Kidney epithelial cell (primary cell): ENCODE measurements around the gene NID2. TPM values are rescaled to one million over a fixed set of nuclear protein-coding genes. Genes with fewer than 3 reads are reported as not detected.

ENCODE experiments used
- DNase-seq: peaks from one replicate; pipeline ENCODE4 v3.0.0-alpha.2; 2010; ENCODE audit warnings: low read depth
- H3K27me3 ChIP-seq: 2 replicates; pipeline ENCODE4 v1.6.0; 2011; ENCODE audit warnings: low read length; ENCODE audit not compliant: control insufficient read depth, insufficient read depth
- H3K36me3 ChIP-seq: 2 replicates; pipeline ENCODE4 v1.5.1; 2011; ENCODE audit warnings: low read length; ENCODE audit not compliant: control insufficient read depth, insufficient read depth
- H3K4me3 ChIP-seq: 2 replicates; pipeline ENCODE4 v1.5.1; 2011; ENCODE audit warnings: low read depth, mild to moderate bottlenecking, control low read depth, low read length
- CTCF ChIP-seq: IDR thresholded peaks from 2 replicates; pipeline ENCODE4 v1.5.1; 2011; ENCODE audit warnings: mild to moderate bottlenecking, moderate library complexity, low read length, control low read depth, inconsistent platforms; ENCODE audit not compliant: insufficient read depth, poor library complexity, severe bottlenecking
- total RNA-seq: library from RNA; depleted of rRNA; stranded (reverse); fragments of >200 nt; gene quantifications from 2 replicates; pipeline ENCODE4 v1.2.3, GENCODE V29; 2015

The NID2 gene
- total RNA-seq, 1 donor from 2014 or later: 5.4 TPM

DNA sequence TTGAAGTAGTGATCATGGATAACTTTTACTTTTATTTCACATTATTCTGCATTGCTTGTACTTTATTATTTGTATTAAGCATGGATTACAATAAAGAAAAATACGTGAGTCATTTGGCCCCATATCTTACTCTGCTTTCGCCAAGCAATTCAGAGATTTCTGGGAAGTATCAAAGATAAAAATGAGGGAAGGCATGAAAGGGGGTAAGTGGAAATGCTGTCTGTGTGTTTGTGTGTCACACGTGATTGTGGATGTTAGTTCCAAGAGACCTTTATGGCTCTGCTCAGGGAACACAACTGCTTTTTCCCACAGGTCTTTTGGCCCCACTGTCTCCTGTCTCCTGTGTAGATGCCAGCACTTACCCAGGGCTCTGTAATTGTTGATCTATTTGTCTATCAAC, 10.5 kb downstream of the NID2 start:
- TF ChIP-seq CTCF: no peak
- peaks cover 11% of the 10 kb centered on the region for H3K27me3 ChIP-seq
- H3K4me3 ChIP-seq: no peak overlapping the region
- H3K36me3 ChIP-seq: no peaks in the 10 kb centered on the region
- no peak for DNase-seq

DNA sequence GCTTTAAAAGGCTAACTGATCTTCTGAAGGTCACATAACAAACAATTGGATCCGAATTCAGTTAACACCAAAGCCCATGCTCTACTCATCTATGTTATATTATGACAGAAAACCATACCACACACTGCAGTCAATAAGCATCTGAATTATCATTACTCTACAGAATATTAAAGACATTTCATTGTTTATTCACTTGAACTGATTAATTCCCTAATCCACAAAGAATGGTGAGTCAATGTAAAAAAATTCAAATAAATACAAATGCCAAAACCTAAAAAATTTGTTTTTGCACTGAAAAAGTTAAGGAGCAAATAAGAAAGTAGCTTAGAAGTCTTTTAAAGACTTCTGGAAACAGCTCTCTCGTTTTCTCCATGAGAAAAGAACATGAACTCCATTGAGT, 13.7 kb downstream of the NID2 start:
- DNase-seq: no peak

DNA sequence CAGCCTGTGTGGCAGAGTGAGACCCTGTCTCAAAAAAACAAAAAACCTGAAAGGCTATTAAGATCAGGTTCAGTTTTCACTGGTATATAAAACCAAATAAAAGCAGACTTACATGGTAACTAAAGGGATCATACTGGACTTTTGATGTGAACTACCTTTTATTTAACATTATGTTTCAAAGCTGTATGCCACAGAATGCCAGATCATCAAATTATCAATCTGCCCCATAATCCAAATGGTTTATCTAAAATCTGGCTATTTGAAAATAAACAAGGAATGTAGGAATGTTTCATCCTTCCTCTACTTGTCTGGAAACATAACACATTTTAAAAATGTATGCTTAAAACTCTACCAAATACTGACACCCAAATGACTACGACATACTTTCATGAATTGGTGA, 14.2 kb downstream of the NID2 start:
- no peak for TF ChIP-seq CTCF
- Histone ChIP-seq H3K36me3 (no peaks in the 10 kb centered on the region), H3K27me3 (no peaks in the 10 kb centered on the region), H3K4me3 (no peak overlapping the region)
- DNase-seq: no peak

More for the DNA sequence above, 13.7 kb downstream of the NID2 start:
- Histone ChIP-seq H3K36me3 (no peaks in the 10 kb centered on the region), H3K4me3 (no peak overlapping the region), H3K27me3 (no peaks in the 10 kb centered on the region)
- TF ChIP-seq CTCF: no peak

DNA sequence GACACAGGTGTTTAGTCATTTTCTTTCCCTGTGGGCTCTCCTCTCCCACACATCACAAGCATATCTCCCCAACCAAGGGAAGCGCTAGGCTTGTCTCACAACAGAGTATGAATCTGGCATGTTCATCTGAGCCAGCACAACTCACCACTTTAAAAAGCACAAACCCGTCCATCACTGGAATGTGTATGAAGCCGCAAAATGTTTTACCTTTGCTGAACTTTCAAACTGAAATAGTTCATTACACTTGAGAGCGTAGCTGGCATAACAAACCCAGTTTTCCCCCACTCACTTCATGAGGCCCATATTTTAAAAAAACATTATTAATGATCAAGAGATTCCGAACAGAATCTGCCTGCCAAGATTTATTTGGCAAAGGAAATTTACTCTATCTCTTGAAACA, 15.8 kb downstream of the NID2 start:
- H3K36me3 ChIP-seq: no peaks in the 10 kb centered on the region
- no peaks in the 10 kb centered on the region for H3K27me3 ChIP-seq
- no peak for TF ChIP-seq CTCF
- no peak overlapping the region for H3K4me3 ChIP-seq
- DNase-seq: peak; percentile 38

DNA sequence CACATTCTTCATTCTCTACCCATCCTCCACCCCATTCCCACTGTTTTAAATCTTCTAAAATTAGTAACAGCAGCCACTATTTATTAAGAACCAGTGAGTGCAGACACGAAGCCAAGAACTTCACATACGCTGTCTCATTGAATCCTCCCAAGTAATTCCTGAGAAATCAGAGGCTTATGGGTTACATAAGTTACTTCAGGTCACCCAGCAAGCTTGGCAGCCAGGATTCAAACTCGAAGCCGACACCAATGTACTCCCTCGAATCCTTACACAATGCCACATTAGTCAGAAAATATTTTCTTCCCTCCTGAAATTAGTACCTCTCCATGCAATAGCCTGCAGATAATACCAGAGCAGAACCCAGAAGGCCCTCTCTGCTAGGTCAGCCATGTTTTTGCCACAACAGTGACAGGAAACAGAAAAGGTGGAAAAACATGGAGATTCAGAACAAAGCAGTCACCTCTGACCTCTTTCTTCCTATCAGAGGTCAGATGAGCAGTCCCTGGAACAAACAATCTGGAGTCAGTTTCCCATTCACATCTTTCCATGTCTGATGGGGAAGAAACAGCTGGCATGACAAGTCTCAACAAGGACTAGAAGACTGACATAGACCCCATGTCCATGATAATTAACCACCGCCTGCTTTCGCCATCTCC, 16.4 kb downstream of the NID2 start:
- Histone ChIP-seq H3K36me3 (no peaks in the 10 kb centered on the region), H3K27me3 (no peaks in the 10 kb centered on the region), H3K4me3 (no peak overlapping the region)
- no peak for DNase-seq
- TF ChIP-seq CTCF: no peak

DNA sequence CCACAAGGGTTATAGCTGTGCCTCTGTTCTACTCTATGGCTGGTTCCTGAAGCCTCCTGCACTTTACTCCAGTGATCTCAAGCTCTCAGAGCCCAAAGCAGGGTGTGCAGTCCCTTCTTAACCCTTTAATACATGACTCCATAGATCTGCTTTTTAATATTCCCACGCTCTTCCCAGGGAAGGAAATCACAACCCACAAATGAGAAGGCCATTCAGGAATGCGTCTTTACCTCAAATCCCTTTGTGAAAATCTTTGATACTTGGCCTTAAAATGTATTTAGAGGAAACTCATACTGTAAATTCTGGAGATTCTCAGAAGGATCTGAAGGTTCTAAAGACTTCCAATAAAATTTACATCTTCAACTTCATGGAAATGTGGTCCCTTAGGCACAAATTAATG, 17.0 kb downstream of the NID2 start:
- H3K27me3 ChIP-seq: no peaks in the 10 kb centered on the region
- H3K36me3 ChIP-seq: no peaks in the 10 kb centered on the region
- H3K4me3 ChIP-seq: no peak overlapping the region
- DNase-seq: no peak
- no peak for TF ChIP-seq CTCF
